ENCODE data around the gene TEPSIN.

GRCh38 chr17:81213978-81214377 is 24.9 kb downstream of the TEPSIN start:
- TF ChIP-seq MAFK (IDR thresholded peaks at IDR 0.05; ENCODE audit: low read depth, low read length) (no peak), SP1 (IDR thresholded peaks at IDR 0.05; ENCODE audit: low read depth, low read length) (no peak), CTCF (IDR thresholded peaks at IDR 0.05; ENCODE audit: control extremely low read depth in 1 of 3, insufficient read depth in 1 of 3, low read depth in 1 of 3, low read length in 3 of 3) (no peak), RXRA (IDR thresholded peaks at IDR 0.05; ENCODE audit: insufficient read depth, low read depth, low read length) (no peak), EP300 (IDR thresholded peaks at IDR 0.05; ENCODE audit: borderline replicate concordance in 1 of 2, low read depth in 2 of 2, low read length in 2 of 2) (no peak), BACH1 (IDR thresholded peaks at IDR 0.05; ENCODE audit: low read length) (no peak), SP4 (IDR thresholded peaks at IDR 0.05; ENCODE audit: low read length) (no peak), POLR2A (IDR thresholded peaks at IDR 0.05; ENCODE audit: control extremely low read depth in 1 of 2, low read depth in 2 of 2, low read length in 2 of 2) (no peak)

Measured in H1 (cell line).